K562 (cell line): Measurements from ENCODE around the gene KCNH8. TPM values are rescaled to one million over a fixed set of nuclear protein-coding genes. Genes with fewer than 3 reads are reported as not detected.

Source experiments
- CREM ChIP-seq: IDR thresholded peaks from 2 replicates; pipeline ENCODE4 v1.6.1; 2014; ENCODE audit warnings: antibody characterized with exemption, low read depth
- CTCF ChIP-seq, 3 experiments: IDR thresholded peaks in 2 of 3; conservative IDR thresholded peaks in 1 of 3; 2 replicates each; pipeline ENCODE4 v1.5.1; 2011 to 2012; ENCODE audit warnings: low read length in 3 of 3, mild to moderate bottlenecking in 3 of 3, control low read depth in 2 of 3, improper control_type of control experiment in 1 of 3, inconsistent platforms in 1 of 3, low read depth in 1 of 3, mixed read lengths in 1 of 3, moderate library complexity in 1 of 3; ENCODE audit not compliant: insufficient read depth in 2 of 3
- ELF1 ChIP-seq: fragments of 200-800 bp; sonication (Bioruptor generic); IDR thresholded peaks from 2 replicates; pipeline ENCODE4 v1.6.1; 2016; ENCODE audit warnings: missing genetic modification characterization, missing compliant biosample characterization
- EP400 ChIP-seq: fragments of 450-650 bp; IDR thresholded peaks from 2 replicates; pipeline ENCODE4 v1.6.1; 2017; ENCODE audit warnings: antibody characterized with exemption, mild to moderate bottlenecking, moderate library complexity
- GATAD2A ChIP-seq: fragments of 450-650 bp; IDR thresholded peaks from 2 replicates; pipeline ENCODE4 v1.6.1; 2017
- NFIC ChIP-seq: fragments of 450-650 bp; IDR thresholded peaks from 2 replicates; pipeline ENCODE4 v1.6.1; 2017; ENCODE audit warnings: mild to moderate bottlenecking, inconsistent platforms
- NRF1 ChIP-seq, 2 experiments: fragments of 450-650 bp; IDR thresholded peaks in 1 of 2; conservative IDR thresholded peaks in 1 of 2; 2 replicates each; pipeline ENCODE4 v1.6.1; 2014; ENCODE audit warnings: mild to moderate bottlenecking in 2 of 2
- PATZ1 ChIP-seq: fragments of 250-450 bp; sonication (Bioruptor Pico); IDR thresholded peaks from 2 replicates; pipeline ENCODE4 v1.5.0; 2020; ENCODE audit warnings: mild to moderate bottlenecking, borderline replicate concordance
- PHF20 ChIP-seq: fragments of 450-650 bp; IDR thresholded peaks from 2 replicates; pipeline ENCODE4 v1.6.1; 2018; ENCODE audit not compliant: partially characterized antibody
- PHF8 ChIP-seq: fragments of 200-600 bp; sonication (generic); IDR thresholded peaks from 2 replicates; pipeline ENCODE4 v1.6.1; 2012; ENCODE audit warnings: mixed run types, mild to moderate bottlenecking, inconsistent platforms, low read length, moderate library complexity, borderline replicate concordance
- PKNOX1 ChIP-seq: fragments of 450-650 bp; IDR thresholded peaks from 2 replicates; pipeline ENCODE4 v1.6.1; 2016
- POLR2AphosphoS5 ChIP-seq: IDR thresholded peaks from 2 replicates; pipeline ENCODE4 v1.6.1; 2011; ENCODE audit warnings: mild to moderate bottlenecking, low read depth, low read length, moderate library complexity; ENCODE audit not compliant: control insufficient read depth, insufficient read depth
- RBFOX2 ChIP-seq: fragments of 200-400 bp; formaldehyde crosslinking; IDR thresholded peaks from 2 replicates; pipeline ENCODE4 v1.6.1; 2017; ENCODE audit warnings: low read depth, mild to moderate bottlenecking, low read length, moderate library complexity
- RBM15 ChIP-seq: fragments of 200-400 bp; formaldehyde crosslinking; IDR thresholded peaks from 2 replicates; pipeline ENCODE4 v1.6.1; 2018; ENCODE audit warnings: mild to moderate bottlenecking, low read length, moderate library complexity; ENCODE audit not compliant: insufficient read depth
- TEAD1 ChIP-seq, 2 experiments: fragments of 450-650 bp in 1 of 2; sonication (generic) in 1 of 2; formaldehyde crosslinking; IDR thresholded peaks; 2 replicates each; pipeline versions ENCODE4 v1.4.0 to v1.8.0; 2020 to 2022; ENCODE audit warnings: mild to moderate bottlenecking in 2 of 2, missing genetic modification reagents in 1 of 2
- TEAD4 ChIP-seq, 2 experiments: sonication (generic) in 1 of 2; formaldehyde crosslinking in 1 of 2; IDR thresholded peaks; 2 replicates each; pipeline versions ENCODE4 v1.6.1 to v1.8.0; 2012 to 2022; ENCODE audit warnings: borderline replicate concordance in 1 of 2, inconsistent platforms in 1 of 2, low read length in 1 of 2, mild to moderate bottlenecking in 1 of 2, missing genetic modification reagents in 1 of 2
- VEZF1 ChIP-seq: fragments of 200-800 bp; sonication (Bioruptor generic); IDR thresholded peaks from 2 replicates; pipeline ENCODE4 v1.6.1; 2017; ENCODE audit warnings: missing genetic modification characterization, missing compliant biosample characterization
- ZEB2 ChIP-seq: fragments of 450-650 bp; IDR thresholded peaks from 2 replicates; pipeline ENCODE4 v1.6.1; 2016
- ZNF311 ChIP-seq: fragments of 250-450 bp; sonication (Bioruptor Pico); IDR thresholded peaks from 2 replicates; pipeline ENCODE4 v1.4.0; 2020; ENCODE audit warnings: mild to moderate bottlenecking, moderate library complexity
- polyA plus RNA-seq, 8 experiments: library from polyadenylated mRNA; depleted of rRNA in 4 of 8; stranded (reverse) in 5 of 8; unstranded in 3 of 8; fragments of >200 nt; fragmentation: Nextera tagmentation in 2 of 8; fragmentation: Illumina TruSeq in 1 of 8; extraction: Ambion mirVana in 2 of 8; extraction: Trizol in 1 of 8; gene quantifications; 2 replicates each; pipeline versions ENCODE4 v1.2.1 to v1.2.3, GENCODE V29; 2011 to 2014; ENCODE audit warnings: inconsistent platforms in 1 of 8, missing spikeins in 1 of 8
- total RNA-seq, 7 experiments: library from RNA; depleted of rRNA in 6 of 7; stranded (reverse); fragments of >200 nt in 6 of 7; fragmentation: Illumina TruSeq in 2 of 7; extraction: Trizol in 2 of 7; gene quantifications; 2 replicates each; pipeline versions ENCODE4 v1.2.1 to v1.2.3, GENCODE V29; 2011 to 2021; ENCODE audit warnings: low replicate concordance in 1 of 7

Gene KCNH8
- total and polyA plus RNA-seq, 9 of the 15 experiments (the other 6 are each of a cell fraction or from before 2014, with no cell fraction given), result 0.02 to 0.08 (median 0.04) TPM; not detected in 6

GRCh38 chr3:19146685-19147650 lies 1.3 kb upstream of the KCNH8 start (continued):
- TF ChIP-seq CTCF (IDR thresholded peaks at IDR 0.05 in 2 of 3, conservative IDR thresholded peaks at IDR 0.05 in 1 of 3; ENCODE audit: insufficient read depth in 2 of 3, low read depth in 1 of 3, low read length in 3 of 3) (peak; percentile 13 to 45 (median 41); a peak in 2 of 6 replicates), VEZF1 (CRISPR knock-in tag) (peak; percentile 87), PATZ1 (CRISPR knock-in tag) (peak; percentile 69; the same call in 1 of the 2 replicates), PHF8 (peak; percentile 16; the same call in 1 of the 2 replicates), RBM15 (no peak), ZNF311 (CRISPR knock-in tag) (no peak), PHF20 (peak; percentile 21), CREM (0 out of 2 replicates have a peak, but pooled peaks have one; percentile 49), NFIC (peak; percentile 86), GATAD2A (0 out of 2 replicates have a peak, but pooled peaks have one; percentile 36), ZEB2 (peak; percentile 40; the same call in 1 of the 2 replicates), EP400 (0 out of 2 replicates have a peak, but pooled peaks have one; percentile 21), TEAD1 (CRISPR knock-in tag; IDR thresholded peaks at IDR 0.05) (no peak), RBFOX2 (peak; percentile 49; the same call in 1 of the 2 replicates), TEAD4 (IDR thresholded peaks at IDR 0.05; ENCODE audit: low read length) (0 out of 2 replicates have a peak, but pooled peaks have one; percentile 9), TEAD4 (CRISPR knock-in tag; IDR thresholded peaks at IDR 0.05; ENCODE audit: borderline replicate concordance) (no peak), NRF1 (conservative IDR thresholded peaks at IDR 0.05 in 1 of 2, IDR thresholded peaks at IDR 0.05 in 1 of 2) (0 out of 4 replicates have a peak, but pooled peaks of 1 of the 2 experiments have one; percentile 10), ELF1 (tag) (peak; percentile 75), POLR2AphosphoS5 (no peak), PKNOX1 (peak; percentile 79)
